Skin of body (tissue), 2 donors: ENCODE results near the gene SULF2. TPM values are rescaled to one million over a fixed set of nuclear protein-coding genes. Genes with fewer than 3 reads are reported as not detected.

Experiments
- DNase-seq: peaks from one replicate; lab custom pipeline; 2025; lab: John Stamatoyannopoulos, UW
- total RNA-seq: library from RNA; depleted of rRNA; stranded (reverse); fragments of >200 nt; gene quantifications from one replicate; pipeline ENCODE4 v1.2.3, GENCODE V29; 2014

SULF2 gene
- total RNA-seq, 1 donor from 2014 or later = 72.1 TPM

- DNase-seq = no peak
Measured at GRCh38 chr20:47654370-47654769, 130.9 kb downstream of the SULF2 start.

GRCh38 chr20:47653869-47654268 is 131.4 kb downstream of the SULF2 start:
- DNase-seq = no peak

- no peak for DNase-seq
Measured at GRCh38 chr20:47652794-47653193, 132.5 kb downstream of the SULF2 start.

- no peak for DNase-seq
Measured at GRCh38 chr20:47652301-47652700, 133.0 kb downstream of the SULF2 start.

GRCh38 chr20:47648943-47649342 is 136.3 kb downstream of the SULF2 start:
- DNase-seq = no peak

- DNase-seq = no peak
Measured at GRCh38 chr20:47647994-47648393, 137.3 kb downstream of the SULF2 start.

- DNase-seq = no peak
Measured at GRCh38 chr20:47645632-47646031, 139.6 kb downstream of the SULF2 start.

- DNase-seq = no peak
Measured at GRCh38 chr20:47642624-47643023, 142.7 kb downstream of the SULF2 start.

- no peak for DNase-seq
Measured at GRCh38 chr20:47642118-47642517, 143.2 kb downstream of the SULF2 start.

GRCh38 chr20:47638851-47639250 is 146.4 kb downstream of the SULF2 start:
- DNase-seq = no peak

- DNase-seq = no peak
Measured at GRCh38 chr20:47635256-47635655, 150.0 kb downstream of the SULF2 start.

- no peak for DNase-seq
Measured at GRCh38 chr20:47631078-47631477, 154.2 kb downstream of the SULF2 start.

GRCh38 chr20:47629907-47630306 is 155.4 kb downstream of the SULF2 start:
- no peak for DNase-seq

GRCh38 chr20:47627540-47627939 is 157.7 kb downstream of the SULF2 start:
- DNase-seq = no peak

GRCh38 chr20:47623206-47623605 is 162.1 kb downstream of the SULF2 start:
- no peak for DNase-seq

- no peak for DNase-seq
Measured at GRCh38 chr20:47622118-47622665, 163.1 kb downstream of the SULF2 start.

GRCh38 chr20:47620808-47621805 is 164.2 kb downstream of the SULF2 start:
- DNase-seq = peak; percentile 51

- no peak for DNase-seq
Measured at GRCh38 chr20:47618479-47618878, 166.8 kb downstream of the SULF2 start.

GRCh38 chr20:47614703-47615309 is 170.5 kb downstream of the SULF2 start:
- DNase-seq = no peak

- DNase-seq = no peak
Measured at GRCh38 chr20:47612670-47613069, 172.6 kb downstream of the SULF2 start.

GRCh38 chr20:47611785-47612184 is 173.5 kb downstream of the SULF2 start:
- no peak for DNase-seq

GRCh38 chr20:47610945-47611250 is 174.4 kb downstream of the SULF2 start:
- no peak for DNase-seq
